PFSK-1 (cell line): ENCODE data around the gene RAB3GAP2.

Experiments used
- FOXP2 ChIP-seq: optimal IDR thresholded peaks from 2 replicates; pipeline ENCODE3; 2011; ENCODE audit warnings: borderline replicate concordance, control low read depth, inconsistent platforms; ENCODE audit not compliant: insufficient read depth; ENCODE audit errors: extremely low read length, extremely low read depth
- POLR2AphosphoS5 ChIP-seq: IDR thresholded peaks from 2 replicates; pipeline ENCODE4 v1.6.1; 2012; ENCODE audit warnings: low read depth, mild to moderate bottlenecking, control low read depth, low read length, moderate library complexity
- SIN3A ChIP-seq: IDR thresholded peaks from 2 replicates; pipeline ENCODE4 v1.6.1; 2012; ENCODE audit warnings: mild to moderate bottlenecking, low read length, moderate library complexity, borderline replicate concordance; ENCODE audit not compliant: insufficient read depth
- TAF1 ChIP-seq: IDR thresholded peaks from 2 replicates; pipeline ENCODE4 v1.6.1; 2012; ENCODE audit warnings: low read length, control low read depth, borderline replicate concordance; ENCODE audit not compliant: insufficient read depth
- TF ChIP-seq, protein P1 (sequence below), 2 experiments: IDR thresholded peaks; 2 replicates each; pipeline versions ENCODE4 v1.6.1 to v1.8.0; 2011 to 2012; ENCODE audit warnings: low read depth in 2 of 2, low read length in 2 of 2, control low read depth in 1 of 2, inconsistent platforms in 1 of 2, mild to moderate bottlenecking in 1 of 2, moderate library complexity in 1 of 2; ENCODE audit not compliant: insufficient read depth in 1 of 2

Gene RAB3GAP2

GRCh38 chr1:220235462-220235861 is 36.8 kb downstream of the RAB3GAP2 start:
- TF ChIP-seq FOXP2, result no peak
- TF ChIP-seq TAF1, result no peak
- no peak for TF ChIP-seq POLR2AphosphoS5
- TF ChIP-seq, protein P1, sequence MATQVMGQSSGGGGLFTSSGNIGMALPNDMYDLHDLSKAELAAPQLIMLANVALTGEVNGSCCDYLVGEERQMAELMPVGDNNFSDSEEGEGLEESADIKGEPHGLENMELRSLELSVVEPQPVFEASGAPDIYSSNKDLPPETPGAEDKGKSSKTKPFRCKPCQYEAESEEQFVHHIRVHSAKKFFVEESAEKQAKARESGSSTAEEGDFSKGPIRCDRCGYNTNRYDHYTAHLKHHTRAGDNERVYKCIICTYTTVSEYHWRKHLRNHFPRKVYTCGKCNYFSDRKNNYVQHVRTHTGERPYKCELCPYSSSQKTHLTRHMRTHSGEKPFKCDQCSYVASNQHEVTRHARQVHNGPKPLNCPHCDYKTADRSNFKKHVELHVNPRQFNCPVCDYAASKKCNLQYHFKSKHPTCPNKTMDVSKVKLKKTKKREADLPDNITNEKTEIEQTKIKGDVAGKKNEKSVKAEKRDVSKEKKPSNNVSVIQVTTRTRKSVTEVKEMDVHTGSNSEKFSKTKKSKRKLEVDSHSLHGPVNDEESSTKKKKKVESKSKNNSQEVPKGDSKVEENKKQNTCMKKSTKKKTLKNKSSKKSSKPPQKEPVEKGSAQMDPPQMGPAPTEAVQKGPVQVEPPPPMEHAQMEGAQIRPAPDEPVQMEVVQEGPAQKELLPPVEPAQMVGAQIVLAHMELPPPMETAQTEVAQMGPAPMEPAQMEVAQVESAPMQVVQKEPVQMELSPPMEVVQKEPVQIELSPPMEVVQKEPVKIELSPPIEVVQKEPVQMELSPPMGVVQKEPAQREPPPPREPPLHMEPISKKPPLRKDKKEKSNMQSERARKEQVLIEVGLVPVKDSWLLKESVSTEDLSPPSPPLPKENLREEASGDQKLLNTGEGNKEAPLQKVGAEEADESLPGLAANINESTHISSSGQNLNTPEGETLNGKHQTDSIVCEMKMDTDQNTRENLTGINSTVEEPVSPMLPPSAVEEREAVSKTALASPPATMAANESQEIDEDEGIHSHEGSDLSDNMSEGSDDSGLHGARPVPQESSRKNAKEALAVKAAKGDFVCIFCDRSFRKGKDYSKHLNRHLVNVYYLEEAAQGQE (IDR thresholded peaks at IDR 0.05; ENCODE audit: insufficient read depth in 1 of 2, low read depth in 2 of 2, low read length in 2 of 2), result no peak
- no peak for TF ChIP-seq SIN3A

- TF ChIP-seq, protein P1 (IDR thresholded peaks at IDR 0.05; ENCODE audit: insufficient read depth in 1 of 2, low read depth in 2 of 2, low read length in 2 of 2), result no peak
- TF ChIP-seq POLR2AphosphoS5, result no peak
- TF ChIP-seq FOXP2, result no peak
- TF ChIP-seq TAF1, result no peak
- no peak for TF ChIP-seq SIN3A
Observed at GRCh38 chr1:220233927-220234326, 38.3 kb downstream of the RAB3GAP2 start.

GRCh38 chr1:220229771-220230170 is 42.5 kb downstream of the RAB3GAP2 start:
- TF ChIP-seq FOXP2, result no peak
- no peak for TF ChIP-seq TAF1
- TF ChIP-seq SIN3A, result no peak
- TF ChIP-seq, protein P1 (IDR thresholded peaks at IDR 0.05; ENCODE audit: insufficient read depth in 1 of 2, low read depth in 2 of 2, low read length in 2 of 2), result no peak
- no peak for TF ChIP-seq POLR2AphosphoS5

DNA sequence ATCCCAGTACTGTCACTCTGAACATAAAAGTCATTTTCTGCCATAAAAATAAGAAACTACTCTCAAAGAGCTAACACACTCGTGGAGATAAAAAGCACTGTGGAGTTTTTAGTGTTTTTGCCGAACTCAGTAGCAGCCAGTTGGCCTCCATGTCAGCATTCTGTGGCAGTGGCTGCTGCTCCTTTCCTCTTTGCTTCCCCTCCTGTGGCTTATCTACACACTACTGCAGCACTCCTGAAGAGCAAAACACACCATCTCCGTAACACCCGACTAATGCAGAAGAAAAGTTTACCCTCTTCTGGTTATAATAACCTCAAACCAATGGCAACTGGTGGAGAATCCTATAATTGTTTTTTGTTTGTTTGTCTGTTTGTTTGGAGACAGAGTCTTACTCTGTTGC is 44.9 kb downstream of the RAB3GAP2 start:
- no peak for TF ChIP-seq TAF1
- no peak for TF ChIP-seq FOXP2
- TF ChIP-seq SIN3A, result no peak
- TF ChIP-seq, protein P1 (IDR thresholded peaks at IDR 0.05; ENCODE audit: insufficient read depth in 1 of 2, low read depth in 2 of 2, low read length in 2 of 2), result no peak
- no peak for TF ChIP-seq POLR2AphosphoS5

GRCh38 chr1:220226752-220227151 is 45.5 kb downstream of the RAB3GAP2 start:
- TF ChIP-seq POLR2AphosphoS5 (no peak), SIN3A (no peak), TAF1 (no peak), FOXP2 (no peak)
- TF ChIP-seq, protein P1 (IDR thresholded peaks at IDR 0.05; ENCODE audit: insufficient read depth in 1 of 2, low read depth in 2 of 2, low read length in 2 of 2), result no peak
